H1 (cell line): ENCODE measurements around the gene FGD6. TPM values are rescaled to one million over a fixed set of nuclear protein-coding genes. Genes with fewer than 3 reads are reported as not detected.

Source experiments
- JUN ChIP-seq: IDR thresholded peaks from 2 replicates; pipeline ENCODE4 v1.6.1; 2011; ENCODE audit warnings: low read depth, mild to moderate bottlenecking, improper control_type of control experiment, low read length
- POLR2AphosphoS5 ChIP-seq: IDR thresholded peaks from 2 replicates; pipeline ENCODE4 v1.6.1; 2011; ENCODE audit warnings: low read depth, low read length
- polyA plus RNA-seq, 7 experiments: library from polyadenylated mRNA; depleted of rRNA in 3 of 7; stranded (reverse) in 5 of 7; unstranded in 2 of 7; fragments of >200 nt in 5 of 7; fragments of 200-250 nt in 2 of 7; gene quantifications; 1 replicate in 5 of 7; 2 replicates in 1 of 7; 4 replicates in 1 of 7; pipeline versions ENCODE4 v1.2.1 to v1.2.3, GENCODE V29; 2011 to 2013; ENCODE audit warnings: missing spikeins in 2 of 7, mixed read lengths in 2 of 7
- total RNA-seq: library from RNA; stranded (reverse); fragmentation: NEBNext Ultra II Directional; extraction: Animal tissue kit (Norgen Biotek cat#: 25700); gene quantifications from 2 replicates; pipeline ENCODE4 v1.2.1, GENCODE V29; 2021

The FGD6 gene
- total and polyA plus RNA-seq, 2 of the 8 experiments (the other 6 are each of a cell fraction or from before 2014, with no cell fraction given): 12.2 to 24.3 TPM

DNA sequence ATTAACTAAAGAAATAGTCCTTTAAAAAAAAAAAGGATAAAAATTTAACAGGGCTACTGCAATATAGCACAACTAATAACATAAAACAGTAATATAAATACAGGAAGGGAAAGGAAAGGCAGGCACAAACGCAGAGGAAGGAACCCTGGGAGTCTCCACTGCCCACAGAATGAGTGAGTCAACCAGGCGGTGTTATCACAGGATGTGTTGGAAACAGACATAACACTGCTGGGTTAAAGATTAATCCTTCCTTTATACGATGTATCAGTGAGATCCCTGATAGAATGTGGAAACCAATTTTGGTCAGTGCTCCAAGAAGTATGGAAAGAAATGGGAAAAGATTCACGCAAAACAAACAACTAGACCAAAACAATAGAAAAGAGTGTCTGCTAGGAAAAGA, 47.9 kb downstream of the FGD6 start (continued):
- TF ChIP-seq POLR2AphosphoS5 (no peak), JUN (no peak)
